Ovary (tissue), 9 donors: ENCODE data around the gene LGALS1. TPM values are rescaled to one million over a fixed set of nuclear protein-coding genes. Genes with fewer than 3 reads are reported as not detected.

Source experiments
- DNase-seq, 5 donors: peaks; one replicate each; pipeline ENCODE4 v3.0.0-alpha.2; 2019 to 2020
- H3K27ac ChIP-seq, 2 donors: fragments of 200-600 bp; one replicate each; pipeline versions ENCODE4 v1.5.1 to v1.8.0; 2019 to 2022
- H3K27me3 ChIP-seq: fragments of 200-600 bp; one replicate; pipeline ENCODE4 v1.8.0; 2022
- H3K36me3 ChIP-seq: fragments of 200-600 bp; sonication (generic); one replicate; pipeline ENCODE4 v1.5.1; 2019
- H3K4me1 ChIP-seq: one replicate; pipeline ENCODE4 v1.8.1; 2013; ENCODE audit warnings: mild to moderate bottlenecking, moderate library complexity; ENCODE audit not compliant: insufficient read depth
- H3K4me3 ChIP-seq: fragments of 200-600 bp; sonication (generic); one replicate; pipeline ENCODE4 v1.5.1; 2017
- H3K9me3 ChIP-seq, 2 donors: fragments of 200-600 bp in 1 of 2; sonication (generic) in 1 of 2; one replicate each; pipeline versions ENCODE4 v1.5.1 to v1.8.1; 2013 to 2019; ENCODE audit warnings: mild to moderate bottlenecking in 1 of 2, moderate library complexity in 1 of 2
- EP300 ChIP-seq: sonication (generic); formaldehyde crosslinking; IDR thresholded peaks from one replicate; pipeline ENCODE4 v1.6.1; 2017; ENCODE audit warnings: antibody characterized with exemption
- POLR2A ChIP-seq: fragments of 450-650 bp; IDR thresholded peaks from one replicate; pipeline ENCODE4 v1.6.1; 2017; ENCODE audit warnings: antibody characterized with exemption, mild to moderate bottlenecking, moderate library complexity
- WGBS, 3 donors: extraction: QIAGEN DNeasy Blood & Tissue Kit in 1 of 3; methylation state at CpG; one replicate each; pipeline versions ENCODE4 v1.1.5 to v1.1.7; 2013 to 2017; 5-methylcytosine and 5-hydroxymethylcytosine counted together
- intact Hi-C, 4 donors: fragments of 100-400 bp; cut with DNase I; formaldehyde crosslinking; loops; one replicate each; pipeline versions ENCODE4 v1.11.0 to v1.15.1; 2022 to 2023
- polyA plus RNA-seq, 2 donors: library from polyadenylated mRNA; stranded (reverse); fragments of 200-250 nt in 1 of 2; fragments of 350-450 nt in 1 of 2; fragmentation: Illumina TruSeq in 1 of 2; extraction: RNeasy Lipid Tissue Mini Kit (QIAGEN cat#74804) in 1 of 2; gene quantifications; one replicate each; pipeline ENCODE4 v1.2.3, GENCODE V29; 2013 to 2014
- total RNA-seq, 7 donors: library from RNA; depleted of rRNA in 2 of 7; stranded (reverse); fragments of >200 nt in 2 of 7; fragmentation: NEBNext Ultra II Directional in 3 of 7; extraction: Animal tissue kit (Norgen Biotek cat#: 25700) in 3 of 7; gene quantifications; one replicate each; pipeline versions ENCODE4 v1.1.0 to v1.2.4, GENCODE V29; 2016 to 2023
- TF ChIP-seq, protein P1 (sequence below), 3 donors: fragments of 450-650 bp in 2 of 3; fragments of 200-600 bp in 1 of 3; IDR thresholded peaks; one replicate each; pipeline versions ENCODE4 v1.5.1 to v1.8.0; 2016 to 2022; ENCODE audit warnings: antibody characterized with exemption in 3 of 3, mild to moderate bottlenecking in 1 of 3
- donor health status: DM: no; HTN: no; CAD: no; lungs with moderate emphysema.
- donor health status: DM: no; HTN: no; CAD: no.
- donor health status: Bipolar disorder and iron deficiency.
- donor health status: DM: yes; HTN: yes; CAD: no.
- donor health status: DM: no; HTN: no; CAD: no.
- donor health status: DM: yes; HTN: yes; CAD: no.

Gene LGALS1
- total and polyA plus RNA-seq, 9 donors: 331 to 1,819 (median 1,125) TPM

GRCh38 chr22:37626556-37627075 is 48.8 kb upstream of the LGALS1 start:
- H3K9me3 ChIP-seq: no peaks in the 10 kb centered on the region
- peaks cover 4% of the 10 kb centered on the region for H3K4me1 ChIP-seq
- H3K4me3 ChIP-seq: no peak overlapping the region
- intact Hi-C loops: loop anchor here in 1 of 4 donors (10.0 kb wide), 1 partner anchor 48 kb away; the partner anchor contains the start of gene LGALS1
- WGBS, 3 donors: 71 to 76% (median 72%) methylated on average over 13 of the region's 13 CpGs
- H3K27ac ChIP-seq: peak overlapping the region in 1 of 2 donors; percentile 47
- DNase-seq: peak in 1 of 5 donors; percentile 34
- H3K36me3 ChIP-seq: no peaks in the 10 kb centered on the region
- no peaks in the 10 kb centered on the region for H3K27me3 ChIP-seq
- no peak for TF ChIP-seq EP300
- no peak for TF ChIP-seq POLR2A
- TF ChIP-seq, protein P1, sequence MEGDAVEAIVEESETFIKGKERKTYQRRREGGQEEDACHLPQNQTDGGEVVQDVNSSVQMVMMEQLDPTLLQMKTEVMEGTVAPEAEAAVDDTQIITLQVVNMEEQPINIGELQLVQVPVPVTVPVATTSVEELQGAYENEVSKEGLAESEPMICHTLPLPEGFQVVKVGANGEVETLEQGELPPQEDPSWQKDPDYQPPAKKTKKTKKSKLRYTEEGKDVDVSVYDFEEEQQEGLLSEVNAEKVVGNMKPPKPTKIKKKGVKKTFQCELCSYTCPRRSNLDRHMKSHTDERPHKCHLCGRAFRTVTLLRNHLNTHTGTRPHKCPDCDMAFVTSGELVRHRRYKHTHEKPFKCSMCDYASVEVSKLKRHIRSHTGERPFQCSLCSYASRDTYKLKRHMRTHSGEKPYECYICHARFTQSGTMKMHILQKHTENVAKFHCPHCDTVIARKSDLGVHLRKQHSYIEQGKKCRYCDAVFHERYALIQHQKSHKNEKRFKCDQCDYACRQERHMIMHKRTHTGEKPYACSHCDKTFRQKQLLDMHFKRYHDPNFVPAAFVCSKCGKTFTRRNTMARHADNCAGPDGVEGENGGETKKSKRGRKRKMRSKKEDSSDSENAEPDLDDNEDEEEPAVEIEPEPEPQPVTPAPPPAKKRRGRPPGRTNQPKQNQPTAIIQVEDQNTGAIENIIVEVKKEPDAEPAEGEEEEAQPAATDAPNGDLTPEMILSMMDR (IDR thresholded peaks at IDR 0.05): no peak

DNA sequence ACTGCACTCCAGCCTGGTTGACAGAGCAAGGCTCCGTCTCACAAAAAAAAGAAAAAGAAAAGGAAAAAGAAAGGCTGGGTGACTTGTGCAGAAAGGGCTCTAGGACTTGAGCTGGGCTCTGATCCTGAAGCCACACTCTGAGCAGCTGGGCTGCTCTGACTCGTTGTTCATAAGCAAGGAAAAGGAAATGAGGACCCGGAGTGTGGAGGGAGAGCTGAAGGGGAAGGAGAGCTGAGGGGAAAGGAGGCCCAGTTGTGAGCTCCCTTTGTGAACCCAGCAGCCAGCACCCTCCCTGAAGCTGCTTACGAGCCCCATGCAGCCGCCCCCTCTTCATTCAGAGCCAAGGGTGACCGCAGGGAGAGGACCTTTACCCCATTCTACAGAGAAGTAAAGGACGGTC is 48.3 kb upstream of the LGALS1 start:
- H3K4me3 ChIP-seq: no peak overlapping the region
- 68 to 73% (median 73%) methylated on average over 7 of the region's 7 CpGs for WGBS, 3 donors
- H3K9me3 ChIP-seq: no peaks in the 10 kb centered on the region
- no peaks in the 10 kb centered on the region for H3K36me3 ChIP-seq
- no peak for DNase-seq
- intact Hi-C loops: loop anchor here in 1 of 4 donors (10.0 kb wide), 1 partner anchor 48 kb away; the partner anchor contains the start of gene LGALS1
- H3K27ac ChIP-seq: no peak overlapping the region
- no peaks in the 10 kb centered on the region for H3K27me3 ChIP-seq
- TF ChIP-seq, protein P1 (IDR thresholded peaks at IDR 0.05): no peak
- no peak for TF ChIP-seq POLR2A
- TF ChIP-seq EP300: no peak
- peaks cover 4% of the 10 kb centered on the region for H3K4me1 ChIP-seq

DNA sequence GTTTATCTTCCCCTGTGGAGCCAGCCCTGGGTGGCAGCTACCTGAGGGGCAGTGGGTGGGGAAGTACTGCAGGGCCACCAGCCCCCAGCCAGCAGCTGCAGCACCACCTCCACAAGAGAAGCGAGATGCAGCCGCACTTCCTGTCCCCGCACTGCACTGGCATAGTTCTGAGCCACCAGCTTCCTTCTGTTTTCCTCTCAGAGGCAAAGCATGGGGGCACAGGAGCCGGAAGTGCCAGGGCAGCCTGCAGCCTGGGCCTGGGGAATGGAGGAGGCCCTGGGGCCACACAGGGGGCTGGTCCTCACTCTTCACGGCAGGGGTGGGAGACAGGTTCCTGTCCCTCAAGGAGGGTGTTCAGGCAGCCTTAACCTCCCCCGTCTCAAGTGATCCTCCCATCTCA is 47.9 kb upstream of the LGALS1 start:
- Histone ChIP-seq H3K36me3 (no peaks in the 10 kb centered on the region), H3K27ac (no peak overlapping the region), H3K27me3 (no peaks in the 10 kb centered on the region), H3K4me1 (peaks cover 4% of the 10 kb centered on the region), H3K9me3 (no peaks in the 10 kb centered on the region), H3K4me3 (no peak overlapping the region)
- peak in 1 of 5 donors; percentile 20 for DNase-seq
- TF ChIP-seq EP300 (no peak), POLR2A (no peak)
- TF ChIP-seq, protein P1 (IDR thresholded peaks at IDR 0.05): no peak
- WGBS, 3 donors: 79 to 89% (median 80%) methylated on average over 6 of the region's 6 CpGs
- intact Hi-C loops: loop anchor here in 1 of 4 donors (10.0 kb wide), 1 partner anchor 47 kb away; the partner anchor contains the start of gene LGALS1

DNA sequence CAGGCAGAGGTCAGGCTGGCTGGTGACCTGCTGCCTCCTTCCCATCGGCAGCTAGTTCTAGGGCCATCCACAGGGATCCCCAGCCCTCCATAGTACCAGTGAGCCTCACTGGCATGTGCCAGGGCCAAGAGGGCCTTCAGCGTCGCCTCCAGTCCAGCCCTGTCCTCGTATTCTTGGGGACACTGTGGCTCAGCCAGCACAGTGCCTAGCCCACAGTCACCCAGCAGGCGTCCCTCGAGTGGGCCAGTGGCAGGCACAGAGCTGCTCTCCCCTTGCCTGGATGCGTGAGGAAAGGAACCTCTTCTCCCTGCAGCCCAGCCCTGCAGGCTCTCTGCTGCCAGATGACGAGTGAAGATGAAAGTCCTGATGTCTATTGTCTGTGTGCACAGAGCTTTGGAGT is 46.6 kb upstream of the LGALS1 start:
- Histone ChIP-seq H3K9me3 (no peaks in the 10 kb centered on the region), H3K27ac (no peak overlapping the region), H3K4me1 (peaks cover 11% of the 10 kb centered on the region), H3K4me3 (no peak overlapping the region), H3K27me3 (no peaks in the 10 kb centered on the region), H3K36me3 (no peaks in the 10 kb centered on the region)
- TF ChIP-seq POLR2A (no peak), EP300 (no peak)
- TF ChIP-seq, protein P1 (IDR thresholded peaks at IDR 0.05): no peak
- WGBS, 3 donors: 80 to 85% (median 84%) methylated on average over 8 of the region's 8 CpGs
- intact Hi-C loops: loop anchor here in 1 of 4 donors (10.0 kb wide), 1 partner anchor 46 kb away; the partner anchor contains the start of gene LGALS1
- no peak for DNase-seq
